CD4-positive, alpha-beta T cell treated with Interleukin-4 for 1 hour (primary cell): ENCODE data around the gene PHKG2.
"Not testable (repeated sequence)": the region's sequence is repeated elsewhere in the genome, so short reads cannot be mapped to it uniquely, and the experiment has no call there.

Source experiments
- DNase-seq, 2 donors: peaks; one replicate each; pipeline ENCODE4 v3.0.0-alpha.2; 2020 to 2022

Gene PHKG2, protein sequence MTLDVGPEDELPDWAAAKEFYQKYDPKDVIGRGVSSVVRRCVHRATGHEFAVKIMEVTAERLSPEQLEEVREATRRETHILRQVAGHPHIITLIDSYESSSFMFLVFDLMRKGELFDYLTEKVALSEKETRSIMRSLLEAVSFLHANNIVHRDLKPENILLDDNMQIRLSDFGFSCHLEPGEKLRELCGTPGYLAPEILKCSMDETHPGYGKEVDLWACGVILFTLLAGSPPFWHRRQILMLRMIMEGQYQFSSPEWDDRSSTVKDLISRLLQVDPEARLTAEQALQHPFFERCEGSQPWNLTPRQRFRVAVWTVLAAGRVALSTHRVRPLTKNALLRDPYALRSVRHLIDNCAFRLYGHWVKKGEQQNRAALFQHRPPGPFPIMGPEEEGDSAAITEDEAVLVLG

DNA sequence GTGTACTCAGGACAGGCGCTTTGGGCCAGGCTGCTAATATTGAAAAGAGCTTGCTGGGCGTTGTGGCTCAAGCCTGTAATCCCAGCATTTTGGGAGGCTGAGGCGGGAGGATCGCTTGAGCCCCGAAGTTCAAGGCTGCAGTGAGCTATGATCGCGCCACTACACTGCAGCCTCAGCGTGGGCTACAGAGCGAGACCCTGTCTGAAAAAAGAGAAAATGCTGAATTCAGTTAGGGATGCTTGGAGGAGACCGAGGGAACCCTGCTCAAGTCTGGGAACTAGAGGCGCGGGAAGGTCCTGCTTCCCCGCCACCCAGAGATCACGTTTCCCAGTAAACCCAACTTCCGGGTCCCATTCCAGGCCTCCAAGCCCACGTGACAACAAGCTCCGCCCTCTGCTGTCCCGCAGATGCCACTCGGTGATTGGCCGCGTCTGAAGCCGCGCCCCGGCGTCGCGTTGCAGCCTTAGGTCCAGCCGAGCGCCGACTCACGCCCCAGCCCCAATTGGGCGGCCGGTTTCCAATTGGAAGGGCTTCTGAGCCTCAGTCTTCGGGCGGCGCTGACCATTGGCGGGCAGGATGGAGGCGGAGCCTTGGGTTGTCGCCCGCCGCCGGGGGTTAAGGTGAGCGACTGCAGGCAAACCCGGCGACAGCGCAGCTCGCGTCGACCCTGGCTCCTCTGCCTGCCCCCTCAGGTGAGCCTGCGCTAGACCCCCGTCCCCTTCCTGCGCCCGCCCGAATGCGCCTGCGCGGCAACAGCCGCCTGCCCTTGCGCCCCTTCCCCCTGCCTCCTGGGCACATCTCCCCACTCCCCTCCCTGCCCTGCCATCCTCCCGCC, at the start of gene PHKG2:
PHKG2 (plus strand) TSS at position 627 of the 835 bp plus-strand sequence. CDS start 396 bp downstream, outside the sequence.
- peak; percentile 97 for DNase-seq

DNA sequence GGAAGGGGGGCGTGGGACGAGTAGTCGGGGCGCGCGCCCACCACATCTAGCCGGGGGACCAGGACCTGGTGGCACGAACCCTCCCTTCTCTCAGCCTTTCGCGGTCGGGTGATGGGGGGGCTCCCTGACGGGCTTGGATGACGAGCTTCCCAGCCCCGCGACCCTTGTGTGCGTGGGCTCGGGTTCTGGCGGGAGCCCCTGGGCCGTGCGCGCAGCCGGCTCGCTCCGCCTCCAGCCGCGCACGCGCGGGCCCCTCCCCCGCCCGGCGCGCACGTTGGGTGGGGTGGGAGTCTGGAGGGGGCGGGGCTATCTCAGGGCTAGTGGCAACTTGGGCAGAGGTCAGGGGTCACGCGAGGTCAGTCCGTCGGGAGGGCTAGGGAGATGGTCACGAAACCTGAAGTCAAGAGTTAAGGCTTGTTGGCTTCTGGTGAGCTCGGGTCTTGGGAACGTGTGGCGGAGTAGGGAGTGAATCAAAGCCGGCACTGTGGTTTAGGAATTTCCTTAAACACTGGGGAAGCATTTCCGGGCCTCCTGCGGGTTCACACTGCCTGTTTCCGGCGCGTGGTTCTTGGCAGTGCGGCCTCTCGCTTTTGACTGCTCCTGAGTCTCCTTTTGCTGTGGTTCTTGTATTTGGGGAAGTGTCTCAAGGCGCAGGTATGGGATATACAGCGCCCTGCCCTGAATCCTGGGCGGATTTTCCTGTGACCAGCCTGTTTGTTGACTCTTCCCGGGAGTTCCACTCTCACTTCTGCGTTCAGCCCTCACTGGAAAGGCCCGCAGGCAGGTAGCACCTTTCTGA, 49.2 kb upstream of the PHKG2 start, which contains the start of gene SRCAP:
SRCAP (plus strand) TSS at position 356 of the 799 bp plus-strand sequence. CDS start 1,654 bp downstream, outside the sequence.
- peak; percentile 84 to 87 for DNase-seq

DNA sequence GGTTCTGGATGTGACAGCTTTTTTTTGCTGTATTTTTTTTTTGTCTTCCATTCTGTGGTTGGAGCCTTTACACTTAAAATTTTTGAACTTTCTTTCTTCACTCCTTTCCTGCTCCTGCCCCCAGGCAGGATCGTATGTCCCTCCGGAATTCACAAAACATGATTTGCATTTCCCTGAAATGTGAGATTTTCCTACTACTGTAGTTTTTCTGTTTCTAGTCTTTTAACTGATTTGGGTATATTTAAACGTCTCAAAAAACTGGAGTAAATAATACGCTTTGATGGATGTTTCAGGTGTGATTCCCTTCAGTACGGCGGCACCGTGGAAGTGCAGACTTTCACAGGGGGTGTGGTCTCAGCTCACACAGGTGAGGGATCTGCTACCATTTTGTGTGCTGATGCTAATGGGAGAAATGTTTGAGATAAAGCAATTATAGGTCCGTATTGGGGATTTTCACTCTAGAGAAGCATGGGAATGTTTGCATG, 48.6 kb upstream of the PHKG2 start:
- no peak for DNase-seq

DNA sequence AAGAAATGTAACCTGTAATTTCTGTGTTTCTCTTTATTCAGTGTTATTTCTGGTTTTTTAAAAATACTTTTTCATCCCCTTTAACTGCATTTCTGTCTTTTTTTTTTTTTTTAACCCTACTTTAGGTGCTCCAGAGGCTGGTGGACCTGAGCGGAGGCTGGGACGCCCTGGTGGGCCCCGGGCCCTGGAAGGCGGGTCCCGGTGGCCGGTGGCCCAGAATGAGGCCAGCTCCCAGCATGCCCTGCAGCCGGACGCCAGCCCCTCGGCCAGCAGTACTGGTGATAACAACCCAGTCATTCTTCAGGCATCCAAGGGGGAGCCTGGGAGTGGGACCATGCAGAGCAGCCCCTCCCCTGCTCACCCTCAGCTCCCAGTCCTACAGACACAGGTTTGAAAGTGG, 47.7 kb upstream of the PHKG2 start:
- no peak for DNase-seq

DNA sequence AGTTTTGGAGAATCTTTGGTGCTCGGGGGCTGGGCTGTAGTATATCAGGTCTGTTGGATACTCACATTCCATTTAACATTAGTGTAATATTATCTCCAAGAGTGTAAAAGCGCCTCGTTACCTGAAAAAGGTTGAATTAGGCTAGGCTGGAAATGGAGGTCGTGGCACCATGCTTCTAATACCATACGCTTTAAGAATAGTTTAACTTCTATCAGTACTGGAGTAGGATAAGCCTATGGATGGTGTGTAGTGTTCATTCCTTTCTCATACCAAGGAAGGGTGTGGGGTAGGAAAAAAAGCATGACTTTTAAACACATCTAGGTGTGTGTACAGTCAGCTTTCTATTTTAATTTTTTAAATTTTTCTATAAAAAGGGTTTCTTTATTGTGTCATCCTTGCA, 47.3 kb upstream of the PHKG2 start:
- no peak for DNase-seq

DNA sequence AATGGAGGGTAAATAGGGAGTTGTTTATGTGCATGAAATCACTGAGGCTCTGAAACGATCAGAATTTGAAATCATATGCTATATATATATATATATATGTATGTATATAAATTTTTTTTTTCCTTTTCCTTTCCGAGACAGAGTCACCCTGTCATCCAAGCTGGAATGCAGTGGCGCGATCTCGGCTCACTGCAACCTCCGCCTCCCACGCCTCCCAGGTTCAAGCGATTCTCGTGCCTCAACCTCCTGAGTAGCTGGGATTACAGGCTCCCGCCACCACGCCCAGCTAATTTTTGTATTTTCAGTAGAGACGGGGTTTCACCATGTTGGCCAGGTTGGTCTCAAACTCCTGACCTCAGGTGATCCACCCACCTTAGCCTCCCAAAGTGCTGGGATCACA, 45.2 kb upstream of the PHKG2 start:
- not testable (repeated sequence) for DNase-seq

DNA sequence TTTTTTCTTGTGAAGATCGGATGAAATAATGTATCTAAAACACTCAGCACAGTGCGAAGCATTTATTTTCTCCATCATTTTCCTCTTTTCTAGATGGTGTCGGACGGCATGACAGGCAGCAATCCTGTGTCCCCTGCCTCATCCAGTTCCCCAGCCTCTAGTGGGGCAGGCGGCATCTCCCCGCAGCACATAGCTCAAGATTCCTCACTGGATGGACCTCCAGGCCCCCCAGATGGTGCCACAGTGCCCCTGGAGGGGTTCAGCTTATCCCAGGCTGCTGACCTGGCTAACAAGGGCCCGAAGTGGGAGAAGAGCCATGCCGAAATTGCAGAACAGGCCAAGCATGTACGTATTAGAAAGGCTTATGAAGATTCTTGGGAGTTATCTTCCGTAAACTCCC, 44.3 kb upstream of the PHKG2 start:
- no peak for DNase-seq

DNA sequence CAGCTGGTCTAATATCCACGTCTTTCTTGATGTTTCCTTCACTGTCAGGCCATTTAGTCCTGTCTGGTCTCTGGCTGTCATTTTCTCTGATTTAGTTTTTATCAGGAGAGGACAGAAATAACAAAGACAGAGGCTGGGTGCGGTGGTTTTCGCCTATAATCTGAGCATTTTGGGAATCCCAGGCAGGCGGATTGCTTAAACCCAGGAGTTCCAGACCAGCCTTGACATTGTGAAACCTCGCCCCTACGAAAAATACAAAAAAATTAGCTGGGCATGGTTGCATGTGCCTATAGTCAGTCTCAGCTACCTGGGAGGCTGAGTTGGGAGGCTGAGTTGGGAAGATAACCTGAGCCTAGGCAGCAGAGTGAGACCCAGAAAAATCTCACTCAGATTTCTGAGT, 42.2 kb upstream of the PHKG2 start:
- DNase-seq = no peak

DNA sequence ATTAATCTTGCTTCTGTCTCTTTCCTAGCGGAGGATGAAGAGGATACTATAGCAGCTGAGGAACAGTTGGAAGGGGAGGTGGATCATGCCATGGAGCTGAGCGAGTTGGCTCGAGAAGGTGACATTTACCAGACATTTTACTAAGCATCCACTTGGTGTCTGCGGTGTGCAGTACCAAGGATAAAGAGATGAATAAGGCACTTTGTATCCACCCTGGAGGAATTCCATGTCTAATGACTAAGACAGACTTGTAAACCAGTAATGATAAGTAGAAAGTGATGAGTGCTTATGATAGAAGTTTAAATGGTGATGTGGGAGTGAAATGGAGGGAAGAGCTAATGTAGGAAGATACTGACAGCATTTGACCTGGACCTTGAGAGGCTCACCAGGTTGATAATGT, 37.3 kb upstream of the PHKG2 start:
- DNase-seq = no peak

DNA sequence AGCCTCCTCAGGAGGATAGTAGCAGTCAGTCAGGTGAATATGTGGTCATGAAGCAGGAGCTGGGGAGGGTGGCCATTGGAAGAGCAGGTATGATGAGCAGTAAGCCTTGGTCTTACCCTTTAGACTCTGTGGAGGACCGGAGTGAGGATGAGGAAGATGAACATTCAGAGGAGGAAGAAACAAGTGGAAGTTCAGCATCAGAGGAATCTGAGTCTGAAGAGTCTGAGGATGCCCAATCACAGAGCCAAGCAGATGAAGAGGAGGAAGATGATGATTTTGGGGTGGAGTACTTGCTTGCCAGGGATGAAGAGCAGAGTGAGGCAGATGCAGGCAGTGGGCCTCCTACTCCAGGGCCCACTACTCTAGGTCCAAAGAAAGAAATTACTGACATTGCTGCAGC, 36.5 kb upstream of the PHKG2 start:
- DNase-seq = no peak

DNA sequence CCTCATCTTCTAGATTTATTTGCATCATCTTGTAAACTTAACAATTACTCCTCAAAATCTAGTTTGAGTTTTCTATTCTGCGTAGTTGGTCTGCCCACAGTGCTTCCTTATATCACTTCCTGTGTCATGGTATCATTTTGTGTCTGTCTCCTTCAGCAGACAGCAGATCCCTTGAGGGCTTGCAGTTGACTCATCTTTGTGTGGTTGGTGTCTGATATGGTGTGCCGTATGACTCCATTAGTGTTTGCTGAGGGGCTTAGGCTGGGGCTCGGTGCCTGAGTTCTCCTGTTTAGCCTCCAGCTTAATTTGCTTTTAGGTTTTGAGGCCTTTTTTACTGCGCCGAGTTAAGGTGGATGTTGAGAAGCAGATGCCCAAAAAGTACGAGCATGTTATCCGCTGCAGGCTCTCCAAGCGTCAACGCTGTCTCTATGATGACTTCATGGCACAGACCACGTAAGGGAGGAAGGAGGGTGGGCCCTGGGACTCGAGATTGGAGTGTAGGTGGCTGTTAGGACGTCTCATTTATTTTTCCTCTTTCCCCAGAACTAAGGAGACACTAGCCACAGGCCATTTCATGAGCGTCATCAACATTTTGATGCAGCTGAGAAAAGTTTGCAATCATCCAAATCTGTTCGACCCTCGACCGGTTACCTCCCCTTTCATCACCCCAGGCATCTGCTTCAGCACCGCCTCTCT, 32.3 kb upstream of the PHKG2 start:
- DNase-seq = peak; percentile 61 to 65

DNA sequence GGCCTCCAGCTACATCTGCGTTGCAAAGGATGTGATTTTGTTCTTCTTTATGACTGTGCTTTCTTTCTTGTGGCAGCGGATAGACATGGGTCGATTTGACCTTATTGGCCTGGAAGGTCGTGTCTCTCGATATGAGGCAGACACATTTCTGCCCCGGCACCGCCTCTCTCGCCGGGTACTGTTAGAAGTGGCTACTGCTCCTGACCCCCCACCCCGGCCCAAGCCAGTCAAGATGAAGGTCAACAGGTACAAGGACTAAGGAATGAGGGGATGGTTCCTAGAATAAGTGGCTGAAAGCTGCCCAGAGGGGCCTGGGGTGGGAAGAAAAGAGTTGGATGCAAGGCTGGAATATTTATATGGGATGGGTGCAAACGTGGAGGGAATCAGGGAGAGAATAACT, 28.1 kb upstream of the PHKG2 start:
- DNase-seq = no peak

DNA sequence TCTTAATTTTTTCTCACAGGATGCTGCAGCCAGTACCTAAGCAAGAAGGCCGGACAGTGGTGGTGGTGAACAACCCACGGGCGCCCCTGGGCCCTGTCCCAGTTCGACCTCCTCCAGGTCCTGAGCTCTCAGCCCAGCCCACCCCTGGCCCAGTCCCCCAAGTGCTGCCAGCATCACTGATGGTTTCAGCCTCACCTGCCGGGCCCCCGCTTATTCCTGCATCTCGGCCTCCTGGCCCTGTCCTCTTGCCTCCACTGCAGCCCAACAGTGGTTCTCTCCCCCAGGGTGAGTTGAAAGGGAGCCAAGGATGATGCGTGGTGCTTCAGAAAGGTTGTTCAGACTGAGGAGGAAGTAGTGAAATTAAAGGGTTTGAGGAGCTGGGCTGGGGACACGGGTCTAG, 27.5 kb upstream of the PHKG2 start:
- no peak for DNase-seq

DNA sequence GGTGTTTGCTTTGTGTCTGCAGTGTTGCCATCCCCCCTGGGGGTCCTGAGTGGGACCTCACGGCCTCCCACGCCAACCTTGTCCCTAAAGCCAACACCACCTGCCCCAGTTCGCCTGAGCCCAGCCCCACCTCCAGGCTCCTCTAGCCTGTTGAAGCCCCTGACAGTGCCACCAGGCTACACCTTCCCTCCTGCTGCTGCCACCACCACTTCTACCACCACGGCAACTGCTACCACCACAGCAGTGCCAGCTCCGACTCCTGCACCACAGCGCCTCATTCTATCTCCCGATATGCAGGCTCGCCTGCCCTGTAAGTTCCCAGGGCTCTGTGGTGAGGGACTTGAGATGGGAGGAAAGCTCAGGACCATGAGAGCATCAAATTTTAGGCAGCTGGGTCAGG, 27.1 kb upstream of the PHKG2 start:
- no peak for DNase-seq

DNA sequence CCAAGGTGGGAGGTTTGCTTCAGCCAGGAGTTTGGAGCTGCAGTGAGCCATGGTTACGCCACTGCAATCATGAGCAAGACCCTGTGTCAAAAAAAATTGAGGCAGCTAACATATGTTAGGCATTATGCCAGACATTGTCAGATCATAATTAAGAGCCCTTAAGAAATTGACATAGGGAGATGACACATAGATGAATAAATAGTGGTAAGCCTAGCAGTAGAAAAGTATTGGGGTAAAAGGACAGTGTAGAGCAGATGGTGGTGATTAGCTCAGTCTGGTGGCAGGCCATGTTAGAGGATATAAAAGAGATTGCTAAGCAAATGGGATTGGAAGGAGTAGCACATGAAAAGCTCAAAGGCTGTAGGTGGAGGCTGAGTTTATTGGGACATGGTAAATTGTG, 26.6 kb upstream of the PHKG2 start:
- DNase-seq = no peak

DNA sequence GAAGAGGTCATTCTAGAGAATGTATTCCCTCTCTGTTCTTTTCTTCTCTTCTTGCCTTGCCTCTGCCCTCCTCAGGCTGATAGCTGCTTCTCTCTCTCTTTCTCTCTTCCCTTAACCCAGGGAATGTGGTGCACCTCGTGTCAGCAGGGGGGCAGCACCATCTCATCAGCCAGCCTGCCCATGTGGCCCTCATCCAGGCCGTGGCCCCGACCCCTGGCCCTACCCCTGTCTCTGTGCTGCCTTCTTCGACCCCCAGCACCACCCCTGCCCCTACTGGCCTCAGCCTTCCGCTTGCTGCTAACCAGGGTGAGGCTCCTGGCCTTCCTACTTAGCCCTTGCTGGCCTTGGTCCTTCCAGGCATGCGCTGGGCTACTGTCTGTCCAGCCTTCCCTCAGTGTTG, 25.8 kb upstream of the PHKG2 start:
- no peak for DNase-seq

DNA sequence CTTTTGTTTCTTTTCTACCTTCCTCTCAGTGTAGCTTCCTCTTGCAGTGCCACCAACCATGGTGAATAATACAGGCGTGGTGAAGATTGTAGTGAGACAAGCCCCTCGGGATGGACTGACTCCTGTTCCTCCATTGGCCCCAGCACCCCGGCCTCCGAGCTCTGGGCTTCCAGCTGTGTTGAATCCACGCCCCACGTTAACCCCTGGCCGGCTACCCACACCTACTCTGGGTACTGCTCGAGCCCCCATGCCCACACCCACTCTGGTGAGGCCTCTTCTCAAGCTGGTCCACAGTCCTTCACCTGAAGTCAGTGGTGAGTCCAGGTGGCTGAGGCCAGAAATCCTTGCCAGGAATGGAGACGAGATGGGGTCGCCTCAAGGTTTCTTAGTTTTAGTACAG, 25.3 kb upstream of the PHKG2 start:
- no peak for DNase-seq

DNA sequence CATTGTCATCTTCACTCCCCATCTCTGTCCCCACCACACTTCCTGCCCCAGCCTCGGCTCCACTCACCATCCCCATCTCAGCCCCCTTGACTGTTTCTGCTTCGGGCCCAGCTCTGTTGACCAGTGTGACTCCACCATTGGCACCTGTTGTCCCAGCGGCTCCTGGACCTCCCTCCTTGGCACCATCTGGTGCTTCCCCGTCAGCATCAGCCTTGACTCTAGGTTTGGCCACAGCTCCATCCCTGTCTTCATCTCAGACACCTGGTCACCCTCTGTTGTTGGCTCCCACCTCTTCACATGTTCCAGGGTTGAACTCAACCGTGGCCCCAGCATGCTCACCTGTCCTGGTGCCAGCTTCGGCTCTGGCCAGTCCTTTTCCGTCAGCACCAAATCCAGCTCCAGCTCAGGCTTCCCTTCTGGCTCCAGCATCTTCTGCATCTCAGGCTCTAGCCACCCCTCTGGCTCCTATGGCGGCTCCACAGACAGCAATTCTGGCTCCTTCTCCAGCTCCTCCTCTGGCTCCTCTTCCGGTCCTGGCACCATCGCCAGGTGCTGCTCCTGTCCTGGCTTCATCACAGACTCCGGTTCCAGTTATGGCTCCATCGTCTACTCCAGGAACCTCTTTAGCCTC, 24.4 kb upstream of the PHKG2 start:
- no peak for DNase-seq

DNA sequence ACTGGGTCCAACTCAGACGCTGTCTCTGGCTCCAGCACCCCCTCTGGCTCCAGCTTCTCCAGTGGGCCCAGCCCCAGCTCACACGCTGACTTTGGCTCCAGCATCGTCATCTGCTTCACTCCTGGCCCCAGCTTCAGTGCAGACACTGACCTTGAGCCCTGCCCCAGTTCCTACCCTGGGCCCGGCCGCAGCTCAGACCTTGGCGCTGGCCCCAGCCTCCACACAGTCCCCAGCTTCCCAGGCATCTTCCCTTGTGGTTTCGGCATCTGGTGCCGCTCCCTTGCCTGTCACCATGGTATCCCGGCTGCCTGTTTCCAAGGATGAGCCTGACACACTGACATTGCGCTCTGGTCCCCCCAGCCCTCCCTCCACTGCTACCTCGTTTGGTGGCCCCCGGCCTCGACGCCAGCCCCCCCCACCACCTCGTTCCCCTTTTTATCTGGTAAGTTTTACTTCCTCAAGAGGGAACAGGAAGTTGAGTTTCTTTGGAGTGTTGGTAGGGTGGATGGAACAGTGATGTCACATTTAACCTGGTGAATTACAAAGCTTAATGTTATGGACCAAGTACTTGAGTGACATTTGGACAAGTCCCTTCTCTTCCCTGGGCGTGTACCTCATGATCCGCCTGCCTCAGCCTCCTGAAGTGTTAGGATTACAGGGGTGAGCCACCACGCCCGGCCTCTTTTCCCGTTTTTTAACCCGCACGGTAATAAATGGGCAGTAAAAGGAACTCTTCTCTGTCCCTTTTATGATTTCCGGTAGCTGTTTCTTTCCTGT, 23.4 kb upstream of the PHKG2 start:
- peak; percentile 14 to 46 for DNase-seq

DNA sequence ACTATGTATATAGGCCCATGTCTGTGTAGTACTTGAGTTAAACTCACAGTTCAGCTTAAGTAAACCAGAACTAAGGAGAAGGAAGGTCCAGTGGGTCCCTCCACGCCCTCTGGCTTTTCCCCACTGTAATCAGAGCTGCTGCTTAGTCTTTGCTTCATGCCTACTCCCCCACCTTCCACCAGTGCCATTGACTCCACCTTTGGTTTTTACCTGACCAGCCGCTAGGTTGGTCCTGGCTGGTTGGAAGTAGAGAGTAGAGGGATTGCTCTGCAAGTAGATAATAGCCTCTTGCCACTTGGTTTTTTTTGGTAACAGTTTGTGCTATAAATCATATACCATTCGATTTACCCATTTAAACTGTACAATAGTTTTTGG, 22.8 kb upstream of the PHKG2 start:
- no peak for DNase-seq

DNA sequence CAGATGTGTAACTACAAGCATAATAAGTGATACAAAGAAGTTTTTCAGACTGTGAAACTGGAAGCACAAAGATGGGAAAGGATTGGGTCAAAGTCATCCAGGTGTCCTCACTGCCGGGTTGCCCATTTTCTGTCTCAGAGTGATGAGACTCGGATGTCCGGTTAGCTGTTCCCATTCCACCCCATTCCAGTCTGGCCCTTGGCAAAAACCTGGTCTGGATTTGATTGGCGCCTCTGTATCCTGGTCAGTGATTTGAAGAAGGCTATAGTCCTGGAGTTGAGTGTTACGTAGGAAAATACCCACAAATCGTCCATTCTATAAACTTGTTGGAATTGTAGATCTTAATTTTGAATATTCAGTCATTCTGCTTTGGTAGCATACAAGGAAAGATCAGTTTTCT, 19.9 kb upstream of the PHKG2 start:
- no peak for DNase-seq
